CMK (cell line): ENCODE data around the gene JAK1.

Experiments used
- DNase-seq: peaks from one replicate; pipeline ENCODE4 v3.0.0-alpha.2; 2010; ENCODE audit warnings: low read depth

Gene JAK1

DNA sequence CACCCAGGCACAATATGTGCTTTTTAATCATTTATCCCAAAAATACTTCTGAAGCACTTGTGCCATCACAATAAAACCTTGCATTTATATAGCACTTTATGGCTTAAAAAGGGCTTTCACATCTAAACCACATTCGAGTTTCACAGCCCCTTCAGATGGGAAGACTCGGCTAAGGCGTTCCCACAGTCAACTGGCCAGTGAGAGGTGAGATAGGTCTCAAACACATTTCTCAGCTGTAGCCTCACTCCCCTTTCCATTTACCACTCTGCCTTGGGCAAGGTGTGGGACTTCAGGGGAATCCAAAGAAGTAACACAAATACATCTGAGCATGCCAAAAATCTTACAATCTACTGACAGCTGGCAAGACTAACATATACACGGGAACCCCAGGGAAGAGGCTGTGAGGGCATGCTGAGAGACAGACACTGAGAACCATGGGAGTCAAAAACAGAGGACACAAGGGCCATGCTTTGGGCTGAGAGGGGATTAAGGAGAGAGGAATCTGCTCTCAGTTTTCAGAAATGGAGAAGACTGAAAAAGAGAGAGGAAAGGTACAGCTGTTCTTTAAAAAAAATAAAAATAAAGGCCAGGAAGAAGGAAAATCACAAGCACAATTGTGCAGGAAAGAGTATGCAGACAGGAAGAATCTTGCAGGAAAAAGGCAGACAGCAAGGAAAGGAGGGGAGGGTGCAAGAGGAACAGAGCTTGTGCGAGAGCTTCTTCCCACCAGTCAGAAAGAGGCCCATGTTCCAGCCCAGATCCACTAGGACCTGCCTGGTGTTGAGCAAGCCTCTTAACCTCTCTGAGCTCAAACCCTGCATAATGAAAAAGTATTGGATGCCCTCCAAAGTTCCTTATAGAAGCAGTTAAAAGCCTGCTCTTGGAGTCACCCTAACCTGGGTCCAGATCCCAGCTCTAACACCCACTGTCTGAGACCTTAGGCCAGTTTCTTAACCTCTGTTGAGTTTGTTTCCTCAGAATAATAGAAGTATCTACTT is 73.5 kb downstream of the JAK1 start:
- no peak for DNase-seq

DNA sequence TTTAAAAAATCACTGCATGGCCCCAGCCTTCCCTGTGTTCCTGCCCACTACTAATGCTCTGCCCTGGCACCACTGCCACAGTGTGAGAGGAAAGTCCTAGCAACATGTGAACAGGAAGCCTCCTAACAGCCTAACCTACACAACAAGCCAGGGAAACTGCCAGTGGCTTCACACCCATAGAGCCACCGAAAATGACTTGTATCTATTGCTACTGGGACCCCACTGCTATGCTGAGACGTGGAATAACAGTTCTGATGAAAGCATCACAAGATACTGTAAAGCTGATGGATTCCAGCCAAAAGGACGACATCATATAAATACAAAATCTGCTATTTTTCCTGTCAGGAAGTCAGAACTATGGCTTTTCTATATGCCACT is 74.9 kb downstream of the JAK1 start:
- no peak for DNase-seq

DNA sequence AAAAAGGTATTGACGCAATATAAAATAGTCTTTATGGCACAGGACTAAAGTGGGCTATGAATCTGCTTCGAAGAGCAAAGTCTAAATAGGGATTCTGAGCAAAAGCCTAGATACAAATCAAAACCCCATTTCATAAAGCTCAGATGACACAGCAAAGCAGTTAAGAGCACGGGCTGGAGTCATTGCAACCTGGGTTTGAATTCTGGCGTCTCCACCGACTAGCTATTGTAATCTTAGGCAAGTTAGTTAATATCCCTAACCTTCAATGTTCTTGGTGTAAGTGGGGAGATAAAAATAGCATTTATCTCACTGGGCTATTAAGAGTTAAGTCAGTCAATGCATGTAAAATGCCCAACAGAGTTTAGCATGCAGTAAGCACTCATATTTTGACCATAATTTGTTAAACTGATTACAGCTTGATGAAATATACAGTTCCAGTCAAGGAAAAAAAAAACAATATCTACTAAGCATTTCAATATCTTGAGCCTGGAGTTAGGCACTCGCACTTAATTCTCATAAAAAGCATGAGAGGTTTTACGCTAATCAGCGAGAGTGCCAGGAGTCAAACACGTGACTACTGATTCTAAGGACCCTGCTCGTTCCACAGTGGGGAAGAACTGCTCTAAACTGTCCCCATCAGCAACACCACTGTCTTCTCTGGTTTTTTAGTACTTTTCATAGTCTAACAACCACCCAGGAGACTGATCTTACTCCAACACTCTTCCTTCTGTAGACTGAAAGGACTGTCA is 75.5 kb downstream of the JAK1 start:
- no peak for DNase-seq

DNA sequence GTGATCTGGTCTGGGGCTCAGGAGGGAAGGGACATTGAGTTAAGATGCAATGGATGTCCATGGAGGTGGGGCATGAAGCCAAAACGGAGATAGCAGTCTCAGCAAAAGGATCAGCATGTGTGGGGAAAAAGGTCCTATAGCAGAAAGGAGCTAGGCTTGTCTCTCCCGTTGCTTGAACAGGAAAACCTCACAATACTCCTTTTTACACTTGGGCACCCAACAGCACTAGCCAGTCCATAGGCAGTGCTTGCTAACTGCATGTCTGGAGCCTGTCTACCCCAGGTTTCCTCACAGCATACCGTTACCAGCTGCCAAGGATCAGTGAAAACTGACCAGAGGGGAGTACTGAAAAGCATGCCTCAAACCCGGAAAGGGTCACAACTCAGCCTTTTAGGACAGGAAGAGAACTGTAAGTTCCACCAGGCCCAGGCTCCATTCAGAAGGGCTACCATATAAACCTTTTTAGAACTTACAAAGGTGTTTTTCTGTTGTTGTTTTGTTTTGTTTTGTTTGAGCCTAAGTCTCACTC is 78.6 kb downstream of the JAK1 start:
- no peak for DNase-seq

DNA sequence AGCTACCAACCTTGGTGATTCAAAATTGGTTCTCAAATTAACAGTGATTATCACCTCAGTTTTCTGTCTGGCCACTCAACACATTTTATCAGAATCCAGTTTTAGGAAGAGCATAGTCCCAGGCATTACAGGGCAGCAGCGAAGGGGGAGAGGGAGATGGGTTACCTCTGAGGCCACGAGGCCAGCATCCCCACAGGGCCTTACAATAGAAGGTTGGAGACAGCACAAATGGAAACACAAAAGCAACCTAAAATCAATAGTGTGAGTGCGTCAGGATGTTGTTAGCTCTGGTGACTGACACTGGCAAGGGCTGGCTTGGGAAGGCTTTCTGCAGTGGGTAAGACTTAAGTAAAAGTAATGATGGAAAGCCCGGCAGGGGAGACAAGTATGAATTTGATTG is 79.5 kb downstream of the JAK1 start:
- no peak for DNase-seq

DNA sequence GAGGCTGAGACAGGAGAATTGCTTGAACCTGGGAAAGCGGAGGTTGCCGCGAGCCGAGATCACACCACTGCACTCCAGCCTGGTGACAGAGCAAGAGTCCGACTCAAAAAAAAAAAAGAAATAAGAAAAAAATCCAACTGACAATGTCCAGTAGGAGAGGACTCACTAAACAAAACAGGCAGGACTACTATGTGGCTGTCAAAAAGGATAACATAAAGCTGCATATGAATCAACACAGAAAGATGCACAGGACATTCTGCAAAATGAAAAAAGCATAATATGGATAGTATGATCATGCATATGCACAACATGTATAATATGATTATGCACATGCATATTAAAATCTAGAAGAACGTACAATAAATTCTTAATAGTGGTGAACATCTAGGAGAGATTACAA is 80.7 kb downstream of the JAK1 start:
- no peak for DNase-seq

DNA sequence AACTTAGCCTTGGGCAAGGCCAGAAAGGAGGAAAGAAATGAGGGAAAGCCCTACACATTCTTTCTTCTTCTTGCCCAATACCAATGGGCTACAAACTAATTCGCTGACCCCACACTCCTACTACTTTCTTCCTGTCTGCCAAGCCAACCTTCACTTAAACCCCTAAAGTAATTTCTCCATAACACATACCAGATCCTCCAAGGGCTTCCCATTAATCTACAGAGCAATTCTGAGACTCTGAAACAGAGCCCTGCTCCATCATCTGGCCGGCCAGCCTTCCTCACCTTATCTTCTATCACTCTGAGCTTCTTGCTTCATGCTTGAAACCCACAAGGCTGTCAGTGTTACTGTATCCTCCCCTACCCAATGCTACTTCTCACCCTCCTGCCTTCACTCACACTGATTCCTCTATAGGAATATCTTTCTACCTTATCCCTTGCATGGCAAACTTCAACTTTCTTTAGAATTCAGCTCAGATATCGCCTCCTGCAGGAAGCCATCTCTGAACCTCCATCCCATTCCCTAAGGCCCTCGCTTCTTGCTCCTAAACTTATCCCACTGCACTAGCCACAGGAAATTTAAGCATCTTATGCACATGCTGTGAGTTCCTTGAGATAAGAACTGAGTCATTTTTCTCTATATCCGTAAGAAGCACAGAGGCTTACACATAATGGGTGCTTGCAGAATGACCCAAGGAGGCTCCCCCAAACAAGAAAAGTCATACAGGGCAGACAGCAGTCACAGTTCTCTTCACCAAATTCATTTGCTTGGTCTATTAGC is 81.9 kb downstream of the JAK1 start:
- no peak for DNase-seq

GRCh38 chr1:64882574-64883255 is 83.6 kb downstream of the JAK1 start:
- no peak for DNase-seq

GRCh38 chr1:64881281-64881680 is 85.1 kb downstream of the JAK1 start:
- no peak for DNase-seq

DNA sequence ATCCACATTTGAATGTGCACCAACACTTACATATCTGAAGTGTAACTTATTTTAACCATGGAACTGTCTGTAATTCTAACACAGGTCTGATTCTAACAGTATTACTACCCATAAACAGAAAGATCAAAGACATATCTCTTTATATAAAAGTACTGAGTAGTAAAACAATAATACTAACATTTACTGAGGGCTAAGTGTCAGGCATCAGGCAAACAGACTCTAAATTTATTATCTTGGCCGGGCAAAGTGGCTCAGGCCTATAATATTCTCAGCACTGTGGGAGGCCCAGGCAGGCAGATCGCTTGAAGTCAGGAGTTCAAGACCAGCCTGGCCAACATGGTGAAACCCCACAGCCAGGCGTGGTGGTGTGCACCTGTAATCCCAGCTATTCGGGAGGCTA is 85.9 kb downstream of the JAK1 start:
- DNase-seq: no peak

GRCh38 chr1:64878931-64879611 is 87.3 kb downstream of the JAK1 start:
- no peak for DNase-seq

GRCh38 chr1:64878090-64878489 is 88.3 kb downstream of the JAK1 start:
- DNase-seq: no peak

GRCh38 chr1:64877598-64877997 is 88.8 kb downstream of the JAK1 start:
- DNase-seq: no peak

GRCh38 chr1:64877151-64877550 is 89.2 kb downstream of the JAK1 start:
- DNase-seq: no peak

GRCh38 chr1:64875606-64876005 is 90.7 kb downstream of the JAK1 start:
- DNase-seq: no peak

DNA sequence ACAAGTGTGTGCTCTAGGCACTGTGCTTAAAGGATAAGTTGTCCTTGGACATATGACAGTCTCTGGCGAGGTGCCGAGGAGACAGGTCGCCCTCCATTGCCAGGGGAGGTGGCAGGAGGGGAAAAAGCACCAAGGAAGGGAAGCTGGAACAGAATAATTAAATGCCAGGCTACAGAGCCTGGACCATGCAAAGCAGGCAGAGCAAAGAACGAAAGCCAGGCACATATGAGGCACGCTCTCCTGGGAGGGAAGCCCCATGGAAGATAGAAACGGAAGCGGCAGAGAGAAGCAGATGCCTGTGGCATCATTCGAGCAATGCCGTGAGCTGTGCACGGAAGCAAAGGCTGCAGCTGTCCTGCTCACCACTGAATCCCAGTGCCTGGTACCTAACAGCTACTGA is 91.2 kb downstream of the JAK1 start:
- no peak for DNase-seq

DNA sequence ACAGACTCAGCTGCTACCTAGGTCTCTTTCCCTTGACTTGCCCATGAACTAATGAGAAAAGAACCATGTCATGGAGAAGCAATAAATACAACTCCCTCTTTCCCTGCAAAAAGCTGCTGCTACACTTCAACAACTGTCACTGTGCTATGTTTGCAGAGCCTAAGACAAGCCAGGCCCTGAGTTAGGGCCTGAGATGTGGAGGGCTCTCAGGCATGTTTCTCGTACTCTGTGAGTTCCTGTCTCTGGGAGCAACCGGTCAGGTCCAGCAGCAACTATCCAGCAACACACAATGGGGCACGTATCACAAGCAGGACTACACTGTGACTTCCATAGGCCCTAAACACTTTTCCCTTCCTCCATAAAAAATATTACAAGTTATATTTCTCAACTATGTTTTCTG is 91.7 kb downstream of the JAK1 start:
- no peak for DNase-seq

DNA sequence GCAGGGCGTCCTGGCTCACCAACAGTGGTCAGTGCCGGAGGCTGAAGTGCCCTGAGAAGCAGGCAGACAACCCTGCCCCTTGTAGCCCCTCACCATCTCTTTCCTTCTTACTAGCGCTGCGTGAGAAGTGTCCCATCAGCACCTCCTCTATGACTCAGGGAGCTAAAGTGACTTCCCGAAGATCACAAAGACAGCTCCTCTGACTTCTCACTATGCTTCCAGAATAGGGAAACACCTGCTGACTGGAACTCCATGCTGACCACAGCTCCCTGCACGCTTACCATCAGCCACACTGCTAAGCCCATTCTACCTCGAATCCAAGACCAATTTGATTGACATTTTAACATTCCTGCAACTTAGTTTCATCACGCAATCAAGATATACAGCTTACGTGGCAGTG is 92.8 kb downstream of the JAK1 start:
- DNase-seq: no peak

DNA sequence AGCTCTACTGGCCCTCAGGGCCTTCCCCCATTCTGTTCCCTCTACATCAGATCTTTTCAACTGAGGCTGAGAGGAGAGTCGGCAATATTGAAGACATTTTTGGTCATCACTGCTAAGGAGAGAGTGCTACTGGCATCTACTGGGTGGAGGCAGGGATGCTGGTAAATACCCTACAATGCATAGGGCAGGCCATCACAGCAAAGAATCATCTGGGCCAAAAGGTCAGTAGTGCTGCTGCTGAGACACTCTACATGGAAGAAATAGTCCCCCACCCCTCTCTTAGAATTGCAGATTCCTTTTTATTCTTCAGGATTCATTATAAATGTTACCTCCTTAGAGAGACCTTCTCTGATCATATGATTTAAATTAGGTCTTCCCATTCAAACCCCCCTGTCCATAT is 94.3 kb downstream of the JAK1 start:
- DNase-seq: no peak

DNA sequence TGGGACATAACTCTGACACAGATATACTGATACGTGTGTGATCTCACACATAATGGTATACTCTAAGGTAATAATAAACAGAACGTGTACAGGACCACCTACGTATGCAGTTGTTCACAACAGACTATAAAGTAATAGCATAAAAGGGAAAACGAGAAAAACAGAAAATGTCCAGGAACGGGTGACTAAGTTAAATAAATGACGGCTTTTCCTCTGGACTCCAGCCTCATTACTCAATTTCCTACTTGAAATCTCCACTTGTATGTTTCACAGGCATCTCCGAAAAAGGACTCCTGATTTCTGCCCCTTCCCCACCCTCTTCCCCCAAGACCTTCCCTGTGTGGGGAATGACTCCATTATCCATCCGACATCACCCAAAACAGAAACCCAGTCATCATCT is 95.1 kb downstream of the JAK1 start:
- no peak for DNase-seq

DNA sequence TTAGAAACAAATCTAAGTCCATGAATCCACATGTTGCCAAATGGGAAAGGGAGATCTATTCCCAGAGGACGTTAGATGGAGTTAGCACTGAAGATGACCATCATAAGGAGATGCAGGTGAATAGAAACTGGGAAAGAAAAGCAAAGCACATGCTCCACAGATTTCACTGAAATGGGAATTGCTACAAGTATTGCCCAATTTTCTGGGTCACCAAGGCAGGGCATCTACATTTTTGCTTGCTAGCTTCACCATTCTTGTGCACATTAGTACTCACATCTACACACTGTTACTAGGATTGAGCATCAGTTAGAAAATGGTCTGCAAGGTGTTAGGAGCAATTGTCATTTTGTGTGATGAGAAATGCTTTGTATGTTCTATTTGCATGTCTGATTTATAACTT is 99.1 kb downstream of the JAK1 start:
- no peak for DNase-seq
